NCI-H345 treated with DMSO at 0.1 percent for 48 hours (cell line): ENCODE data around the gene AGAP1.

Experiments used
- DNase-seq: peaks from one replicate; lab custom pipeline; 2025; ENCODE audit not compliant: unreplicated experiment; lab: John Stamatoyannopoulos, UW

Gene AGAP1

GRCh38 chr2:235703711-235704295 is 210.0 kb downstream of the AGAP1 start:
- DNase-seq, result no peak

GRCh38 chr2:235705296-235705695 is 211.5 kb downstream of the AGAP1 start:
- DNase-seq, result no peak

GRCh38 chr2:235706506-235706905 is 212.7 kb downstream of the AGAP1 start:
- DNase-seq, result no peak

GRCh38 chr2:235707411-235708096 is 213.7 kb downstream of the AGAP1 start:
- no peak for DNase-seq

- DNase-seq, result no peak
These were observed 215.4 kb downstream of the AGAP1 start for GRCh38 chr2:235709124-235709813.

- DNase-seq, result peak; percentile 9
These were observed 216.4 kb downstream of the AGAP1 start for GRCh38 chr2:235709969-235710879.

GRCh38 chr2:235710933-235711332 is 217.1 kb downstream of the AGAP1 start:
- DNase-seq, result no peak

- no peak for DNase-seq
These were observed 217.7 kb downstream of the AGAP1 start for GRCh38 chr2:235711527-235711926.

- no peak for DNase-seq
These were observed 218.3 kb downstream of the AGAP1 start for GRCh38 chr2:235712176-235712575.

GRCh38 chr2:235713189-235713588 is 219.3 kb downstream of the AGAP1 start:
- DNase-seq, result no peak

- DNase-seq, result no peak
These were observed 221.8 kb downstream of the AGAP1 start for GRCh38 chr2:235715601-235716000.

- peak; percentile 79 for DNase-seq
These were observed 223.1 kb downstream of the AGAP1 start for GRCh38 chr2:235716875-235717496.

GRCh38 chr2:235719146-235719942 is 225.5 kb downstream of the AGAP1 start:
- DNase-seq, result no peak

- DNase-seq, result no peak
These were observed 227.8 kb downstream of the AGAP1 start for GRCh38 chr2:235721625-235722024.

GRCh38 chr2:235722869-235723268 is 229.0 kb downstream of the AGAP1 start:
- DNase-seq, result no peak

GRCh38 chr2:235723371-235723770 is 229.5 kb downstream of the AGAP1 start:
- no peak for DNase-seq

GRCh38 chr2:235723811-235724465 is 230.1 kb downstream of the AGAP1 start:
- no peak for DNase-seq

- no peak for DNase-seq
These were observed 231.2 kb downstream of the AGAP1 start for GRCh38 chr2:235725016-235725489.

- DNase-seq, result no peak
These were observed 232.0 kb downstream of the AGAP1 start for GRCh38 chr2:235725841-235726240.
